MM.1S (cell line): Measurements from ENCODE around the gene CCER1.

Experiments used
- CTCF ChIP-seq: fragments of 300-600 bp; sonication (generic); IDR thresholded peaks from 2 replicates; pipeline ENCODE4 v1.5.1; 2016; ENCODE audit warnings: antibody characterized with exemption, low read length, mixed read lengths
- EZH2phosphoT487 ChIP-seq: fragments of 300-600 bp; sonication (generic); IDR thresholded peaks from 2 replicates; pipeline ENCODE4 v1.6.1; 2018; ENCODE audit warnings: antibody characterized with exemption, low read length

- no peak for TF ChIP-seq CTCF
- TF ChIP-seq EZH2phosphoT487: no peak
Measured at GRCh38 chr12:90999527-90999926, 44.6 kb upstream of the CCER1 start.
